Liver (tissue), 9 donors: ENCODE results near the gene GLB1L2. TPM values are rescaled to one million over a fixed set of nuclear protein-coding genes. Genes with fewer than 3 reads are reported as not detected.

Source experiments
- DNase-seq: peaks from one replicate; pipeline ENCODE4 v3.0.0-alpha.2; 2017; ENCODE audit warnings: low spot score
- H3K27ac ChIP-seq, 2 donors: one replicate each; pipeline ENCODE4 v1.7.0; 2013; ENCODE audit warnings: inconsistent platforms in 2 of 2, low read length in 2 of 2, control low read depth in 1 of 2, low read depth in 1 of 2, mild to moderate bottlenecking in 1 of 2
- H3K27me3 ChIP-seq, 4 donors: one replicate each; pipeline versions ENCODE4 v1.6.1 to v1.7.0; 2013; ENCODE audit warnings: low read length in 3 of 4, inconsistent platforms in 1 of 4, mild to moderate bottlenecking in 1 of 4, moderate library complexity in 1 of 4; ENCODE audit not compliant: control insufficient read depth in 4 of 4, insufficient read depth in 4 of 4
- H3K36me3 ChIP-seq, 4 donors: one replicate each; pipeline versions ENCODE4 v1.6.1 to v1.7.0; 2013; ENCODE audit warnings: low read length in 3 of 4, mild to moderate bottlenecking in 3 of 4, low read depth in 1 of 4, moderate library complexity in 1 of 4; ENCODE audit not compliant: control insufficient read depth in 4 of 4, insufficient read depth in 3 of 4
- H3K4me1 ChIP-seq, 4 donors: one replicate each; pipeline versions ENCODE4 v1.6.1 to v1.7.0; 2013; ENCODE audit warnings: low read length in 3 of 4, mild to moderate bottlenecking in 3 of 4, moderate library complexity in 1 of 4; ENCODE audit not compliant: control insufficient read depth in 4 of 4, insufficient read depth in 4 of 4
- H3K4me3 ChIP-seq, 3 donors: one replicate each; pipeline versions ENCODE4 v1.6.1 to v1.7.0; 2013; ENCODE audit warnings: low read length in 3 of 3, control low read depth in 1 of 3, low read depth in 1 of 3, mild to moderate bottlenecking in 1 of 3
- H3K9ac ChIP-seq, 2 donors: one replicate each; pipeline ENCODE4 v1.7.0; 2013; ENCODE audit warnings: low read length in 2 of 2, mild to moderate bottlenecking in 2 of 2, moderate library complexity in 2 of 2, control low read depth in 1 of 2, low read depth in 1 of 2
- H3K9me3 ChIP-seq, 4 donors: one replicate each; pipeline versions ENCODE4 v1.6.1 to v1.7.0; 2013; ENCODE audit warnings: low read length in 3 of 4; ENCODE audit not compliant: control insufficient read depth in 4 of 4
- FOXA1 ChIP-seq: IDR thresholded peaks from 2 replicates; pipeline ENCODE4 v1.6.1; 2016; ENCODE audit warnings: antibody characterized with exemption
- FOXA2 ChIP-seq: IDR thresholded peaks from 2 replicates; pipeline ENCODE4 v1.6.1; 2016; ENCODE audit warnings: antibody characterized with exemption
- GABPA ChIP-seq, 2 donors: IDR thresholded peaks in 1 of 2; conservative IDR thresholded peaks in 1 of 2; 2 replicates each; pipeline ENCODE4 v1.6.1; 2016; ENCODE audit warnings: antibody characterized with exemption in 2 of 2, mild to moderate bottlenecking in 1 of 2, moderate library complexity in 1 of 2
- HNF4A ChIP-seq, 2 donors: conservative IDR thresholded peaks; 2 replicates each; pipeline ENCODE4 v1.6.1; 2016; ENCODE audit warnings: antibody characterized with exemption in 2 of 2, mild to moderate bottlenecking in 2 of 2
- HNF4G ChIP-seq: IDR thresholded peaks from 2 replicates; pipeline ENCODE4 v1.6.1; 2016; ENCODE audit warnings: antibody characterized with exemption
- JUND ChIP-seq, 2 donors: IDR thresholded peaks; 2 replicates each; pipeline ENCODE4 v1.6.1; 2016; ENCODE audit warnings: antibody characterized with exemption in 2 of 2
- NR2F2 ChIP-seq: IDR thresholded peaks from 2 replicates; pipeline ENCODE4 v1.6.1; 2016; ENCODE audit warnings: antibody characterized with exemption
- RAD21 ChIP-seq, 2 donors: IDR thresholded peaks; 2 replicates each; pipeline ENCODE4 v1.6.1; 2016; ENCODE audit warnings: antibody characterized with exemption in 2 of 2, mild to moderate bottlenecking in 2 of 2
- REST ChIP-seq: IDR thresholded peaks from 2 replicates; pipeline ENCODE4 v1.6.1; 2016; ENCODE audit warnings: antibody characterized with exemption, mild to moderate bottlenecking
- RXRA ChIP-seq, 2 donors: IDR thresholded peaks; 2 replicates each; pipeline ENCODE4 v1.6.1; 2017 to 2018; ENCODE audit warnings: antibody characterized with exemption in 2 of 2, mild to moderate bottlenecking in 1 of 2
- SP1 ChIP-seq: IDR thresholded peaks from 2 replicates; pipeline ENCODE4 v1.6.1; 2018; ENCODE audit warnings: antibody characterized with exemption, mild to moderate bottlenecking
- TAF1 ChIP-seq: conservative IDR thresholded peaks from 2 replicates; pipeline ENCODE4 v1.6.1; 2016; ENCODE audit warnings: antibody characterized with exemption, mild to moderate bottlenecking
- YY1 ChIP-seq: IDR thresholded peaks from 2 replicates; pipeline ENCODE4 v1.6.1; 2016; ENCODE audit warnings: antibody characterized with exemption, mild to moderate bottlenecking
- ZBTB33 ChIP-seq: IDR thresholded peaks from 2 replicates; pipeline ENCODE4 v1.6.1; 2016; ENCODE audit warnings: antibody characterized with exemption
- WGBS: extraction: QIAGEN DNeasy Blood & Tissue Kit; methylation state at CpG from one replicate; pipeline ENCODE4 v1.1.7; 2013; 5-methylcytosine and 5-hydroxymethylcytosine counted together
- polyA plus RNA-seq, 2 donors: library from polyadenylated mRNA; stranded (reverse) in 1 of 2; unstranded in 1 of 2; fragments of 200-250 nt in 1 of 2; fragments of >200 nt in 1 of 2; fragmentation: Nextera tagmentation in 1 of 2; extraction: Ambion mirVana in 1 of 2; gene quantifications; one replicate each; pipeline versions ENCODE4 v1.2.1 to v1.2.3, GENCODE V29; 2013 to 2015
- total RNA-seq, 2 donors: library from RNA; depleted of rRNA; stranded (reverse); fragments of >200 nt; gene quantifications; one replicate each; pipeline ENCODE4 v1.2.3, GENCODE V29; 2014
- TF ChIP-seq, protein P1 (sequence below): fragments of 150-350 bp; IDR thresholded peaks from 2 replicates; pipeline ENCODE4 v1.5.1; 2017; ENCODE audit warnings: improper control_type of control experiment, low read depth, low read length; ENCODE audit not compliant: missing input control
- TF ChIP-seq, protein P2 (sequence below): IDR thresholded peaks from 2 replicates; pipeline ENCODE4 v1.6.1; 2016; ENCODE audit warnings: antibody characterized with exemption
- TF ChIP-seq, protein P3 (sequence below): IDR thresholded peaks from 2 replicates; pipeline ENCODE4 v1.6.1; 2016; ENCODE audit warnings: antibody characterized with exemption
- donor health status: healthy.
- donor health status: healthy.
- donor health status: healthy.
- donor health status: healthy.
- donor health status: healthy.

GLB1L2 gene
- total and polyA plus RNA-seq, 4 donors, result 0.23 to 0.50 (median 0.42) TPM

DNA sequence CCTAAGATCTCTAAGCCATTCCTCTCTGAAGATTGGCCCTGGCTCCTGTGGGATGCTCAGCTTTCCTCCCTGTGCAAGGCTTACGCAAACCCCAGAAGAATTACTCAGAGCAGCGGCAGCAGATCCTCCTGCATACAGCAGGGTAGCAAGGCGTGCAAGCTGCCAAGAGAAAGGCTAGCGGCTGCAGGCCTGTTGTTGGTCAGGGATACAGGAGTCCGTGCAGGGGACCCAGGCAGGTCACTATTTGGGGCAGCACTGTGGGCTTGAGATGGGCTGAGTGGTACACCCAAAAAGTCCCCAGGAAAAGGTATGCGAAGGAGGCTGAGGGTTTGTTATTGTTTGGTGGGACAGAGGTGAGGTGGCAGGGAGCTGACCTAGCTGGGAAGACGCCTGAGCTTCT lies 1.5 kb downstream of the GLB1L2 start:
- DNase-seq, result no peak
- no peaks in the 10 kb centered on the region for H3K36me3 ChIP-seq
- TF ChIP-seq YY1 (no peak), GABPA (IDR thresholded peaks at IDR 0.05 in 1 of 2, conservative IDR thresholded peaks at IDR 0.05 in 1 of 2) (no peak), TAF1 (no peak), SP1 (no peak), FOXA1 (no peak), REST (no peak), HNF4G (no peak), HNF4A (conservative IDR thresholded peaks at IDR 0.05) (no peak), RAD21 (IDR thresholded peaks at IDR 0.05) (no peak), RXRA (IDR thresholded peaks at IDR 0.05) (no peak)
- TF ChIP-seq, protein P1, sequence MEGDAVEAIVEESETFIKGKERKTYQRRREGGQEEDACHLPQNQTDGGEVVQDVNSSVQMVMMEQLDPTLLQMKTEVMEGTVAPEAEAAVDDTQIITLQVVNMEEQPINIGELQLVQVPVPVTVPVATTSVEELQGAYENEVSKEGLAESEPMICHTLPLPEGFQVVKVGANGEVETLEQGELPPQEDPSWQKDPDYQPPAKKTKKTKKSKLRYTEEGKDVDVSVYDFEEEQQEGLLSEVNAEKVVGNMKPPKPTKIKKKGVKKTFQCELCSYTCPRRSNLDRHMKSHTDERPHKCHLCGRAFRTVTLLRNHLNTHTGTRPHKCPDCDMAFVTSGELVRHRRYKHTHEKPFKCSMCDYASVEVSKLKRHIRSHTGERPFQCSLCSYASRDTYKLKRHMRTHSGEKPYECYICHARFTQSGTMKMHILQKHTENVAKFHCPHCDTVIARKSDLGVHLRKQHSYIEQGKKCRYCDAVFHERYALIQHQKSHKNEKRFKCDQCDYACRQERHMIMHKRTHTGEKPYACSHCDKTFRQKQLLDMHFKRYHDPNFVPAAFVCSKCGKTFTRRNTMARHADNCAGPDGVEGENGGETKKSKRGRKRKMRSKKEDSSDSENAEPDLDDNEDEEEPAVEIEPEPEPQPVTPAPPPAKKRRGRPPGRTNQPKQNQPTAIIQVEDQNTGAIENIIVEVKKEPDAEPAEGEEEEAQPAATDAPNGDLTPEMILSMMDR, result no peak
- TF ChIP-seq, protein P2, sequence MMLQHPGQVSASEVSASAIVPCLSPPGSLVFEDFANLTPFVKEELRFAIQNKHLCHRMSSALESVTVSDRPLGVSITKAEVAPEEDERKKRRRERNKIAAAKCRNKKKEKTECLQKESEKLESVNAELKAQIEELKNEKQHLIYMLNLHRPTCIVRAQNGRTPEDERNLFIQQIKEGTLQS, result no peak
- peaks cover 4 to 13% (median 10%) of the 10 kb centered on the region in 4 donors for H3K4me1 ChIP-seq
- no peak overlapping the region for H3K27ac ChIP-seq
- H3K4me3 ChIP-seq, result no peak overlapping the region
- no peaks in the 10 kb centered on the region for H3K9me3 ChIP-seq
- no peak overlapping the region for H3K9ac ChIP-seq
- H3K27me3 ChIP-seq, result no peaks in the 10 kb centered on the region
- WGBS, result 86% methylated on average over 7 of the region's 7 CpGs

DNA sequence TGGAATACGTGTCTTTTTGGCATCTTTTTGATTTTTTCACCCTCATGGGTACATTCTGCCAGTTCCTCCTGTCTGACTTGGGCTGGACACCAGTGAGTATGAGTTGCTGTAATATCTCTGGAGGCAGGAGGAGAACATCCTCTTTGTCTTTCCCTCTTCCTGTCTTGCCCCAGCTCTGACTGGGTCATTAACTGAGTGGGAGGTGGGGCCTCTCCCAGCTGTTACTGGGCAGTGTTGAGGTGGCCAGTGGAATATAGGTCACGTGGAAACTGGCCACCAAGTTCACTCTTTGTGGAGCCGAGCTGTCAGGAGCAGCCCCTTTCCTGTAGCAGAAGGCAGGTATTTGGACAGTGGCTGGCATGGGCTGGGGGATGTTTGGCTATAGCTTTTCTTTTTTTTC lies 2.2 kb downstream of the GLB1L2 start:
- Histone ChIP-seq H3K4me1 (peaks cover 4 to 13% (median 10%) of the 10 kb centered on the region in 4 donors), H3K9me3 (no peaks in the 10 kb centered on the region), H3K36me3 (no peaks in the 10 kb centered on the region), H3K27ac (no peak overlapping the region), H3K9ac (no peak overlapping the region), H3K4me3 (no peak overlapping the region), H3K27me3 (no peaks in the 10 kb centered on the region)
- no peak for DNase-seq
- 80% methylated on average over 3 of the region's 3 CpGs for WGBS
- TF ChIP-seq HNF4G, result no peak
- no peak for TF ChIP-seq FOXA1
- no peak for TF ChIP-seq HNF4A (conservative IDR thresholded peaks at IDR 0.05)
- TF ChIP-seq, protein P1, result no peak
- TF ChIP-seq FOXA2, result no peak
- TF ChIP-seq NR2F2, result no peak
- TF ChIP-seq, protein P3, sequence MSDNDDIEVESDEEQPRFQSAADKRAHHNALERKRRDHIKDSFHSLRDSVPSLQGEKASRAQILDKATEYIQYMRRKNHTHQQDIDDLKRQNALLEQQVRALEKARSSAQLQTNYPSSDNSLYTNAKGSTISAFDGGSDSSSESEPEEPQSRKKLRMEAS, result no peak
- no peak for TF ChIP-seq ZBTB33
- no peak for TF ChIP-seq SP1
- TF ChIP-seq JUND (IDR thresholded peaks at IDR 0.05), result no peak
- no peak for TF ChIP-seq GABPA (IDR thresholded peaks at IDR 0.05 in 1 of 2, conservative IDR thresholded peaks at IDR 0.05 in 1 of 2)
- TF ChIP-seq RAD21 (IDR thresholded peaks at IDR 0.05), result no peak
- TF ChIP-seq RXRA (IDR thresholded peaks at IDR 0.05), result no peak
- TF ChIP-seq, protein P2, result no peak
- no peak for TF ChIP-seq YY1
- no peak for TF ChIP-seq REST
